ENCODE results near the gene ALCAM.
"Not testable (repeated sequence)": the region's sequence is repeated elsewhere in the genome, so short reads cannot be mapped to it uniquely, and the experiment has no call there.

Gene ALCAM

GRCh38 chr3:105602286-105602685 lies 235.6 kb downstream of the ALCAM start:
- not testable (repeated sequence) for DNase-seq

- not testable (repeated sequence) for DNase-seq
Measured at GRCh38 chr3:105603516-105603915, 236.8 kb downstream of the ALCAM start.

DNA sequence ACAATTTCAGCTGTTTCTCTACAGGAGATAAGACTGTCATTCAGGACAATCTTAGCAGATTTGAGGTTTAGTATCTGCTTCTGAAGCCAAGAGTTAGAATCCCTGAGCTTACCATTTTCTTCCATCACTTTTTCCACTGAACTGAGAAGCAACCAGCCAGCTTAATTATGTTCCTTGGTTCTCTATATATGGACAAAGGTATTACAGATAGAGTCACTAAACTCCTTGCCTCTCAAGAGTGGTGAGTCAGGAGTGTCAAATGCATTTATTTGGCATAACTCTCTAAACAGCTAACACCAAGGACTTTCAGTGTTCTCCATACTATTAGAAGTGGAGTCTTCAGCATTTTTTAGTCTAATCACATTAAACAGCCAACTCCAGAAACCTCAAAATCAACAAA lies 239.3 kb downstream of the ALCAM start:
- DNase-seq, result no peak

- no peak for DNase-seq
Measured at GRCh38 chr3:105608623-105609022, 241.9 kb downstream of the ALCAM start.

- no peak for DNase-seq
Measured at GRCh38 chr3:105610473-105610872, 243.8 kb downstream of the ALCAM start.

DNA sequence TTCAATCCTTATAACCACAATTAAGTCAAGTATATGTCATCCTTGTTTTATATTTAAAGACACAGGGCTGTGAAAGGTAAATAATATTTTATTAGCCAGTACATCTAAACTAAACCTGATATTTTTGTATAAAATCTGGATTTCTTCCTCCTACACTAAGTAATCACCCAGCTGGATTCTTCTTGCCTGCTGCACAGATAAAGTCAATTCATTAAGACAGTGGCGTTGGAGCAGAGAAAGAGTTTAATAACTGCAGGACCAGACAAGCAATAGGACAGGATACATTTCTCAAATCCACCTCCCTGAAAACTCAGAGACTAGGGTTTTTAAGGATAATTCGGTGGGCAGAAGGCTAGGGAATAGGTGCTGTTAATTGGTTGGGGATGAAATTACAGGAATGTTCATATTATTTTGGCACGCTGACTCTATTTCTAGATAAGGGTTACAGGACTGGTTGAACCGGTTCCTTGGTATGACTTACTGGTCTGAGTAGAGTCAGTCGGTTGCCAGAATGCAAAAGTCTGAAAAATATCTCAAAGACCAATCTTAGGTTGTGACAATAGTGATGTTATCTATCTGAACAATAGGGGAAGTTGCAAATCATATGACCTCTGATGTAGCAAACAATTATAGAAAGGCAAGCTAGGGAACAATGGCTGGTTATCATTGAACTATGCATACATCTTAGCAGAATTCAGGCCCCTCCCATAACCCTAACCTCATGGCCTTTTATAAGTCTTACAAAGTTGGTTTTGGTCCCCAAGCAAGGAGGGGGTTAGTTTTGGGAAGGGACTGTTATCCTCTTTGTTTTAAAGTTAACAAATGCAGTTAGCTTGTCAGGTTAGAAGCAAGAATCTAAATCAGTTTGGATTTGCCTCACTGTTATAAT lies 244.8 kb downstream of the ALCAM start:
- DNase-seq, result no peak

DNA sequence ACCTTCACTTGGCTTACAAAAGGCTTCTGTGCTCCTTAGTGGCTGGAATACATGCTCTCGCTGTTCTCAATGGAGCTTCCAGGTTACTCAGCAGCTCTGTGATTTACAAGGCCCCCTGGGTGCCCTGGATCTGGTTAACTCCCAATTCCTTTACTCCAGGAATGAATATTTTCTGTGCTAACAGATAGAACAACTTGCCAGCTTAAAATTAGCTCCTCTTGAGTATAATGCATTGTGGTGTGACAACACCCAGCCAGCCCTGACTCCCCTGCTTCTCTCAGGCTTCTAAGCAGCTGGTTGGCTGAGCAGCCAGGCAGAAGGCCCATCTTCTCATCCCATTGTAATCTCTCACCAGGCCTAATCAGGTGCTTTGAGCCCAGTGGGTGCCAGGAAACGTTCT lies 246.4 kb downstream of the ALCAM start:
- DNase-seq, result no peak

DNA sequence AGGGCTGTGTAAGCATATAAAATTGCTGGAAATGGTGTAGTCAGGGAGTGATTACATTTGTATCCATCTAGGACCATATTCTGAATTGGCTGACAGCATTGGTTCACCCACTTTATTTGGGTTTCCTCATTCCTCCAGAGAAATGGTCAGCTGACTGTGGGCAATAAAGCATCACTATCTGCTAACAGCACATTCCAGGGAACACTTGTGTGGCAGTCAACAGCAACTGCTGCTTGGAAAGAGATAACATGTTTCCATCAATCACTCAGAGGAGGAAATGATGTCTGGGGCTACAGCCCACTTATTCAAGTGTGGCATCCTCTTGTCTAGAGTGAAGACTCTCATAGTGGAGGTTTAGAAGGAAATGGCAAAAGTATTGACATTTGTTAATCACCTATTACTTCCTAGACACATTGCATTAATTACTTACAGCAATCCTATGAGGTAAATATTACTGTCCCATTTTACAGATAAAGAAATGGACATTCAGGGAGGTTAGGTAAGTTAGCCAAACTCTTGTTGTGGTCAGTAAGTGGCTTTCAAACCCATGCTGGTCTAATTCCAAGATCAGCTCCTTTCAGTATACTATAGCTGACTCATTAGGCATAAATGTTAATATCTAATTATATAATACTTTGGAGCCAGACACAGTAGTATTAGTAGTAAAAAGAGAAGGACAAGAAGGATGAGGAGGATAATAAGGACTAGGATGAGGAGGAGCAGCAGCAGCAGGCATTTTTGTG lies 247.8 kb downstream of the ALCAM start:
- DNase-seq, result no peak

DNA sequence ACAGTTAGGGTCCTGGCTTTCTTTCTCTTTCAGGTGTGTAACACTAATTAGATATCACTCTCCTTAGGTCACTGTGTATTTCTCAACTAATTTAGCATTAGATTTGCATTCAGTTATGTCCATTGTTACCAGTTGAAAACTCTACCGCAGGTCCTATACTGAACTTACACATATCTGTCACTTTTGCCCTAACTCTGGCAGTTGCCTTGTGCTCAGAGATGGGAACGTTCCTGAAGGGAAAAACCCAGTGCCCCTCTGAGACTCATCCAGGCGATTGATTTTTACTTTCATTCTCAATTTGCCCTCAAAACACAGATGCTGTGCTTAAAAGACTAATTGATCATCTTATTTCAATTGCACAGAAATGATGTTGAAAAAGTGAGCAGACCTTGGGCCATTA lies 249.1 kb downstream of the ALCAM start:
- no peak for DNase-seq

DNA sequence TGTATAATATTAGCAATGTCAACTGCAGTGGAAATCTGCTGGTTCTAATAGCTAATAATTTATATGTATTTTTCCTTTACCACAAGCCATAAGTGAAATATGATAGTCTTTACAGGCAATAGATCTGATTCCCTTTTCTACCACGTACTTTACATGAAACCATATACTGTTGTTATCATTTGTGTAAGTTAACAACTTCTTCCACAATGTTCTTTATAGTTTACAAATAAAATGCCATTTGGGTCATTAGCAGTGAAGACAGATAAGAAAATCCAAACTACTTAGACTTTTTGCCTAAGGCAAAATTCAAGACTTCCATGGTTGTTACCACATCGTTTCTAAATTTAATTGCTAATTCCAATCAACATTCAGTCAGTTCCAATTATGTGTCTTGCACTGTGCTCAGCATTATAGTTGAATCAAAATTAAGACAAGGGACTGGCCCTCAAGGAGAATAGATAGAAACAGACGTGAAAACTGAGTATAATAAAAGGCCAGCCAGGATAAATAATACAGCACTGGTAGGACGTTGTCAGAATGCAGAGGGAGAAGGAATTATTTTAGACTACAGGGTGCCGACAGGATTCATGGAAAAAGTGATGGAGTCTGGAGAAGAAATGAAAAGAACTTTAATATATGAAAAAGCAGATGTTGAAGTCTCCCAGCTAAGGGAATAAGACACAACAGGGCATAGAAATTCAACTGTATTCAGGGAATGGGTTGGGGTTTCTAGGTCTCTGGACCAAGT lies 249.8 kb downstream of the ALCAM start:
- DNase-seq, result no peak

GRCh38 chr3:105618556-105618955 lies 251.8 kb downstream of the ALCAM start:
- DNase-seq, result no peak

GRCh38 chr3:105619651-105620050 lies 252.9 kb downstream of the ALCAM start:
- DNase-seq, result no peak

- DNase-seq, result no peak
Measured at GRCh38 chr3:105620236-105620635, 253.5 kb downstream of the ALCAM start.

- DNase-seq, result no peak
Measured at GRCh38 chr3:105622169-105622568, 255.5 kb downstream of the ALCAM start.

Data from NCI-H187 (cell line).